H1 (cell line): ENCODE measurements around the gene CTIF. TPM values are rescaled to one million over a fixed set of nuclear protein-coding genes. Genes with fewer than 3 reads are reported as not detected.

Source experiments
- CTCF ChIA-PET: fragments of 300-600 bp; sonication (Branson Sonifier 250); formaldehyde crosslinking; loops from one replicate; lab custom pipeline; 2021; ENCODE audit not compliant: partially characterized antibody; lab: Charles Lee
- POLR2A ChIA-PET: fragments of 300-600 bp; sonication (Branson Sonifier 250); formaldehyde crosslinking; loops from one replicate; lab custom pipeline; 2021; ENCODE audit warnings: inconsistent platforms; ENCODE audit not compliant: partially characterized antibody; lab: Charles Lee
- DNase-seq, 2 experiments: peaks; one replicate each; pipeline versions ENCODE4 v3.0.0 to v3.0.0-alpha.2; 2010 to 2022; ENCODE audit warnings: low spot score in 2 of 2, low read depth in 1 of 2, mixed read lengths in 1 of 2
- FAIRE-seq: peaks from 2 replicates; lab custom pipeline; 2011; peaks lifted over from hg19 to GRCh38; lab: Jason Lieb, UNC
- H2AFZ ChIP-seq: 2 replicates; pipeline ENCODE4 v1.8.1; 2012; ENCODE audit warnings: low read length, inconsistent platforms
- H2AK5ac ChIP-seq: 2 replicates; pipeline ENCODE4 v1.6.1; 2013; ENCODE audit warnings: low read depth, low read length
- H2BK120ac ChIP-seq: replicated peaks from 2 replicates; pipeline ENCODE3; 2013; ENCODE audit warnings: low read depth, low read length, inconsistent platforms
- H2BK12ac ChIP-seq: 2 replicates; pipeline ENCODE4 v1.6.1; 2013; ENCODE audit warnings: low read depth, low read length
- H2BK15ac ChIP-seq: 2 replicates; pipeline ENCODE4 v1.6.1; 2013; ENCODE audit warnings: low read length
- H2BK20ac ChIP-seq: 2 replicates; pipeline ENCODE4 v1.6.1; 2013; ENCODE audit warnings: low read length
- H2BK5ac ChIP-seq: 2 replicates; pipeline ENCODE4 v1.6.1; 2013; ENCODE audit warnings: low read depth, low read length
- H3K14ac ChIP-seq: 2 replicates; pipeline ENCODE4 v1.6.1; 2013; ENCODE audit warnings: inconsistent platforms; ENCODE audit not compliant: insufficient read length
- H3K18ac ChIP-seq: 2 replicates; pipeline ENCODE4 v1.6.1; 2013; ENCODE audit warnings: low read length; ENCODE audit errors: extremely low read depth
- H3K23ac ChIP-seq: 2 replicates; pipeline ENCODE4 v1.6.1; 2013; ENCODE audit warnings: inconsistent platforms; ENCODE audit not compliant: insufficient read length
- H3K23me2 ChIP-seq: 2 replicates; pipeline ENCODE4 v1.6.1; 2013; ENCODE audit warnings: low read depth, low read length
- H3K27ac ChIP-seq: 2 replicates; pipeline ENCODE4 v1.6.1; 2011; ENCODE audit warnings: low read depth, low read length, inconsistent platforms
- H3K27me3 ChIP-seq, 4 experiments: replicated peaks in 1 of 4; 1 replicate in 1 of 4; 2 replicates in 3 of 4; pipeline versions ENCODE4 v1.6.1 to v1.8.1; 2011 to 2013; ENCODE audit warnings: low read length in 3 of 4, mild to moderate bottlenecking in 3 of 4, inconsistent platforms in 2 of 4, mixed read lengths in 2 of 4, moderate library complexity in 1 of 4; ENCODE audit not compliant: control insufficient read depth in 3 of 4, insufficient read depth in 3 of 4; ENCODE audit errors: extremely low read depth in 1 of 4
- H3K36me3 ChIP-seq, 4 experiments: 2 replicates each; pipeline versions ENCODE4 v1.6.1 to v1.8.1; 2011 to 2013; ENCODE audit warnings: mild to moderate bottlenecking in 4 of 4, low read length in 3 of 4, moderate library complexity in 2 of 4, control low read depth in 1 of 4, inconsistent platforms in 1 of 4; ENCODE audit not compliant: insufficient read depth in 4 of 4, control insufficient read depth in 2 of 4
- H3K4ac ChIP-seq: replicated peaks from 2 replicates; pipeline ENCODE3; 2013; ENCODE audit warnings: low read length, low read depth, mixed read lengths, inconsistent platforms; ENCODE audit not compliant: insufficient read length
- H3K4me1 ChIP-seq, 4 experiments: replicated peaks in 1 of 4; 1 replicate in 1 of 4; 2 replicates in 3 of 4; pipeline versions ENCODE4 v1.6.1 to v1.8.1; 2011 to 2013; ENCODE audit warnings: low read length in 3 of 4, inconsistent platforms in 2 of 4, mixed read lengths in 1 of 4; ENCODE audit not compliant: insufficient read depth in 4 of 4, control insufficient read depth in 3 of 4
- H3K4me2 ChIP-seq, 2 experiments: 2 replicates each; pipeline versions ENCODE4 v1.6.1 to v1.8.1; 2011 to 2013; ENCODE audit warnings: low read depth in 2 of 2, low read length in 2 of 2, control low read depth in 1 of 2, inconsistent platforms in 1 of 2, mild to moderate bottlenecking in 1 of 2; ENCODE audit not compliant: insufficient read depth in 1 of 2
- H3K4me3 ChIP-seq, 4 experiments: fragments of 200-600, 300-600 bp in 1 of 4; sonication (generic), shearing (Covaris generic), sonication (Bioruptor Twin) in 1 of 4; 2 replicates each; pipeline versions ENCODE4 v1.5.1 to v1.8.1; 2011 to 2016; ENCODE audit warnings: low read length in 4 of 4, low read depth in 3 of 4, control low read depth in 2 of 4, inconsistent platforms in 2 of 4, mild to moderate bottlenecking in 2 of 4, mixed read lengths in 1 of 4, moderate library complexity in 1 of 4; ENCODE audit not compliant: insufficient read depth in 2 of 4; ENCODE audit errors: extremely low read depth in 1 of 4
- H3K56ac ChIP-seq: replicated peaks from 2 replicates; pipeline ENCODE3; 2013; ENCODE audit warnings: low read depth, mild to moderate bottlenecking, mixed read lengths, low read length, inconsistent platforms; ENCODE audit not compliant: insufficient read length
- H3K79me1 ChIP-seq: 2 replicates; pipeline ENCODE4 v1.6.1; 2013; ENCODE audit warnings: low read depth, low read length, control low read depth
- H3K79me2 ChIP-seq, 2 experiments: 2 replicates each; pipeline versions ENCODE4 v1.6.1 to v1.8.1; 2012 to 2013; ENCODE audit warnings: low read length in 2 of 2, mild to moderate bottlenecking in 2 of 2, inconsistent platforms in 1 of 2; ENCODE audit not compliant: insufficient read depth in 2 of 2, control insufficient read depth in 1 of 2
- H3K9ac ChIP-seq, 4 experiments: replicated peaks in 1 of 4; 1 replicate in 1 of 4; 2 replicates in 3 of 4; pipeline versions ENCODE4 v1.6.1 to v1.8.1; 2011 to 2013; ENCODE audit warnings: low read depth in 3 of 4, low read length in 3 of 4, control low read depth in 2 of 4, mild to moderate bottlenecking in 2 of 4, moderate library complexity in 2 of 4, inconsistent platforms in 1 of 4; ENCODE audit errors: extremely low read depth in 1 of 4
- H3K9me3 ChIP-seq, 2 experiments: 2 replicates each; pipeline versions ENCODE4 v1.6.1 to v1.8.1; 2012 to 2013; ENCODE audit warnings: mild to moderate bottlenecking in 2 of 2, moderate library complexity in 2 of 2, control low read depth in 1 of 2, inconsistent platforms in 1 of 2, low read depth in 1 of 2, low read length in 1 of 2, mixed read lengths in 1 of 2; ENCODE audit not compliant: insufficient read depth in 2 of 2
- H4K20me1 ChIP-seq, 2 experiments: replicated peaks in 1 of 2; 2 replicates each; pipeline versions ENCODE3 to v1.8.1; 2011 to 2013; ENCODE audit warnings: inconsistent platforms in 2 of 2, low read length in 2 of 2, mild to moderate bottlenecking in 1 of 2; ENCODE audit not compliant: insufficient read depth in 2 of 2, control insufficient read depth in 1 of 2
- H4K5ac ChIP-seq: 2 replicates; pipeline ENCODE4 v1.6.1; 2013; ENCODE audit warnings: low read length, low read depth, mixed read lengths, inconsistent platforms; ENCODE audit not compliant: insufficient read length
- H4K8ac ChIP-seq: 2 replicates; pipeline ENCODE4 v1.8.0; 2013; ENCODE audit warnings: mild to moderate bottlenecking, moderate library complexity, low read length, inconsistent platforms; ENCODE audit not compliant: insufficient read depth; ENCODE audit errors: extremely low read depth
- H4K91ac ChIP-seq: replicated peaks from 2 replicates; pipeline ENCODE3; 2013; ENCODE audit warnings: low read length, mixed read lengths, inconsistent platforms; ENCODE audit not compliant: insufficient read length
- ATF2 ChIP-seq: IDR thresholded peaks from 2 replicates; pipeline ENCODE4 v1.6.1; 2012; ENCODE audit warnings: low read length, inconsistent platforms
- ATF3 ChIP-seq: IDR thresholded peaks from 2 replicates; pipeline ENCODE4 v1.6.1; 2011; ENCODE audit warnings: low read depth, mild to moderate bottlenecking, low read length; ENCODE audit not compliant: insufficient read depth
- CEBPB ChIP-seq: IDR thresholded peaks from 2 replicates; pipeline ENCODE4 v1.6.1; 2012; ENCODE audit warnings: low read depth, low read length
- CTBP2 ChIP-seq: IDR thresholded peaks from 2 replicates; pipeline ENCODE4 v1.7.0; 2011; ENCODE audit warnings: borderline replicate concordance, mild to moderate bottlenecking, moderate library complexity, mixed read lengths, low read length; ENCODE audit not compliant: insufficient read depth, insufficient read length
- KDM4A ChIP-seq: IDR thresholded peaks from one replicate; pipeline ENCODE4 v1.7.1; 2012; ENCODE audit warnings: low read depth, mild to moderate bottlenecking, moderate library complexity, low read length, inconsistent platforms; ENCODE audit not compliant: severe bottlenecking
- POLR2AphosphoS5 ChIP-seq: IDR thresholded peaks from 2 replicates; pipeline ENCODE4 v1.6.1; 2011; ENCODE audit warnings: low read depth, low read length
- SRF ChIP-seq: IDR thresholded peaks from 2 replicates; pipeline ENCODE4 v1.6.1; 2011; ENCODE audit warnings: mild to moderate bottlenecking, low read depth, low read length, moderate library complexity
- TBP ChIP-seq: IDR thresholded peaks from 2 replicates; pipeline ENCODE4 v1.6.1; 2011; ENCODE audit warnings: low read depth, low read length, improper control_type of control experiment
- USF2 ChIP-seq: IDR thresholded peaks from 2 replicates; pipeline ENCODE4 v1.6.1; 2011; ENCODE audit warnings: low read length, improper control_type of control experiment
- WGBS, 2 experiments: shearing (Covaris generic) in 1 of 2; methylation state at CpG; one replicate each; pipeline versions ENCODE4 v1.1.6 to v1.1.7; 2013 to 2015; ENCODE audit warnings: low lambda C conversion rate in 2 of 2, mixed read lengths in 2 of 2, inconsistent platforms in 1 of 2, low coverage in 1 of 2, missing lambda C conversion rate in 1 of 2; ENCODE audit not compliant: insufficient replicate concordance in 2 of 2, insufficient coverage in 1 of 2, insufficient read length in 1 of 2; ENCODE audit errors: extremely low coverage in 1 of 2, missing lambda C conversion rate in 1 of 2; 5-methylcytosine and 5-hydroxymethylcytosine counted together
- polyA plus RNA-seq, 7 experiments: library from polyadenylated mRNA; depleted of rRNA in 3 of 7; stranded (reverse) in 5 of 7; unstranded in 2 of 7; fragments of >200 nt in 5 of 7; fragments of 200-250 nt in 2 of 7; gene quantifications; 1 replicate in 5 of 7; 2 replicates in 1 of 7; 4 replicates in 1 of 7; pipeline versions ENCODE4 v1.2.1 to v1.2.3, GENCODE V29; 2011 to 2013; ENCODE audit warnings: missing spikeins in 2 of 7, mixed read lengths in 2 of 7
- total RNA-seq: library from RNA; stranded (reverse); fragmentation: NEBNext Ultra II Directional; extraction: Animal tissue kit (Norgen Biotek cat#: 25700); gene quantifications from 2 replicates; pipeline ENCODE4 v1.2.1, GENCODE V29; 2021

The CTIF gene
- total and polyA plus RNA-seq, 2 of the 8 experiments (the other 6 are each of a cell fraction or from before 2014, with no cell fraction given) = 9.0 to 17.8 TPM

- H4K91ac ChIP-seq = no peak overlapping the region
- no peak overlapping the region for H3K18ac ChIP-seq
- H2BK12ac ChIP-seq = no peak overlapping the region
- WGBS, 2 experiments = 94% methylated on average over 6 of the region's 6 CpGs; no CpG with 5 or more reads in 1 of the 2 experiments
- no peak for FAIRE-seq
- no peaks in the 10 kb centered on the region for H3K23me2 ChIP-seq
- no peak overlapping the region for H3K56ac ChIP-seq
- H3K4me3 ChIP-seq = no peak overlapping the region
- no peak overlapping the region; a peak in 1 of 7 replicates for H3K9ac ChIP-seq
- no peak overlapping the region for H2BK5ac ChIP-seq
- H3K4ac ChIP-seq = no peak overlapping the region
- ChIA-PET POLR2A (no interaction called here), CTCF (interaction anchor here (0.6 to 4.2 kb wide), 9 partner anchors 10 to 461 kb away, joined by 3 to 17 read pairs (median 3); no protein-coding TSS in a partner anchor)
- no peak overlapping the region for H4K8ac ChIP-seq
- no peaks in the 10 kb centered on the region for H3K9me3 ChIP-seq
- no peaks in the 10 kb centered on the region; a peak in 1 of 7 replicates for H3K27me3 ChIP-seq
- no peak overlapping the region for H2AFZ ChIP-seq
- no peak overlapping the region for H3K14ac ChIP-seq
- H2BK120ac ChIP-seq = no peak overlapping the region
- H3K27ac ChIP-seq = no peak overlapping the region
- H4K20me1 ChIP-seq = no peaks in the 10 kb centered on the region
- no peak overlapping the region for H3K4me2 ChIP-seq
- no peak overlapping the region for H2AK5ac ChIP-seq
- no peak overlapping the region for H2BK15ac ChIP-seq
- H3K4me1 ChIP-seq = no peaks in the 10 kb centered on the region
- no peak overlapping the region for H3K23ac ChIP-seq
- no peak overlapping the region for H2BK20ac ChIP-seq
- DNase-seq = no peak
- no peaks in the 10 kb centered on the region for H3K79me1 ChIP-seq
- no peaks in the 10 kb centered on the region for H3K36me3 ChIP-seq
- H3K79me2 ChIP-seq = no peaks in the 10 kb centered on the region
- no peak overlapping the region for H4K5ac ChIP-seq
- TF ChIP-seq POLR2AphosphoS5 (no peak), ATF3 (no peak), SRF (no peak), CEBPB (no peak), KDM4A (no peak), USF2 (no peak), TBP (no peak), CTBP2 (no peak), ATF2 (no peak)
These were observed 257.8 kb downstream of the CTIF start for GRCh38 chr18:48796491-48797205.
